Neural cell (in vitro differentiated cells): ENCODE measurements around the gene SMC2. TPM values are rescaled to one million over a fixed set of nuclear protein-coding genes. Genes with fewer than 3 reads are reported as not detected.

Experiments
- H2AFZ ChIP-seq: fragments of 200-600, 300-800 bp; sonication (generic), shearing (Covaris generic); 2 replicates; pipeline ENCODE4 v1.6.0; 2014; ENCODE audit warnings: low read depth, mild to moderate bottlenecking, antibody characterized with exemption, low read length, moderate library complexity
- H3F3A ChIP-seq: fragments of 200-600 bp; shearing (Covaris generic); 2 replicates; pipeline ENCODE4 v1.6.1; 2016; ENCODE audit warnings: mild to moderate bottlenecking, moderate library complexity, mixed read lengths, antibody characterized with exemption, low read length; ENCODE audit not compliant: insufficient read depth, poor library complexity, severe bottlenecking
- H3K27ac ChIP-seq: fragments of 200-600, 300-800 bp; sonication (generic), shearing (Covaris generic); 2 replicates; pipeline ENCODE4 v1.5.1; 2014; ENCODE audit warnings: mild to moderate bottlenecking, low read length, moderate library complexity
- H3K27me3 ChIP-seq: fragments of 300-800, 200-600 bp; sonication (generic), shearing (Covaris generic); 2 replicates; pipeline ENCODE4 v1.6.0; 2014; ENCODE audit warnings: mild to moderate bottlenecking, low read depth, low read length, moderate library complexity; ENCODE audit not compliant: insufficient read depth
- H3K36me3 ChIP-seq: fragments of 300-800, 200-600 bp; sonication (generic), shearing (Covaris generic); 2 replicates; pipeline ENCODE4 v1.5.1; 2014; ENCODE audit warnings: mild to moderate bottlenecking, antibody characterized with exemption, low read length, moderate library complexity; ENCODE audit not compliant: insufficient read depth
- H3K4me2 ChIP-seq: fragments of 300-800, 200-600 bp; sonication (generic), shearing (Covaris generic); 2 replicates; pipeline ENCODE4 v1.6.0; 2014; ENCODE audit warnings: mild to moderate bottlenecking, low read length
- H3K4me3 ChIP-seq: fragments of 300-800, 200-600 bp; sonication (generic), shearing (Covaris generic); 2 replicates; pipeline ENCODE4 v1.5.1; 2014; ENCODE audit warnings: mild to moderate bottlenecking, low read length, moderate library complexity
- H3K79me2 ChIP-seq: fragments of 200-600 bp; shearing (Covaris generic); replicated peaks from 2 replicates; pipeline ENCODE4 v1.6.0; 2014; ENCODE audit warnings: mild to moderate bottlenecking, low read length, moderate library complexity; ENCODE audit not compliant: insufficient read depth
- H3K9ac ChIP-seq: fragments of 300-800, 200-600 bp; sonication (generic), shearing (Covaris generic); 2 replicates; pipeline ENCODE4 v1.6.1; 2016; ENCODE audit warnings: mild to moderate bottlenecking, low read length, mixed read lengths
- H3K9me2 ChIP-seq: fragments of 200-600 bp; shearing (Covaris generic); 2 replicates; pipeline ENCODE4 v1.6.1; 2016; ENCODE audit warnings: mild to moderate bottlenecking, low read length, mixed read lengths; ENCODE audit not compliant: insufficient read depth
- H3K9me3 ChIP-seq: fragments of 200-600, 300-800 bp; sonication (generic), shearing (Covaris generic); 2 replicates; pipeline ENCODE4 v1.6.1; 2016; ENCODE audit warnings: mild to moderate bottlenecking, mixed run types, low read length, moderate library complexity, mixed read lengths
- H4K20me1 ChIP-seq: fragments of 200-600 bp; shearing (Covaris generic); 2 replicates; pipeline ENCODE4 v1.6.1; 2016; ENCODE audit warnings: mild to moderate bottlenecking, mixed run types; ENCODE audit not compliant: insufficient read depth
- CTCF ChIP-seq: fragments of 450-650 bp; IDR thresholded peaks from 2 replicates; pipeline ENCODE4 v1.5.1; 2014; ENCODE audit warnings: antibody characterized with exemption, mild to moderate bottlenecking, moderate library complexity; ENCODE audit not compliant: poor library complexity, severe bottlenecking
- EP300 ChIP-seq: fragments of 450-650 bp; conservative IDR thresholded peaks from 2 replicates; pipeline ENCODE4 v1.6.1; 2014; ENCODE audit warnings: antibody characterized with exemption, mild to moderate bottlenecking, moderate library complexity; ENCODE audit not compliant: poor library complexity, severe bottlenecking
- EZH2 ChIP-seq: fragments of 200-600, 300-800 bp; shearing (Covaris generic), sonication (generic); IDR thresholded peaks from 2 replicates; pipeline ENCODE4 v1.6.1; 2014; ENCODE audit warnings: antibody characterized with exemption, low read length, borderline replicate concordance, mild to moderate bottlenecking; ENCODE audit not compliant: insufficient read depth, poor library complexity, severe bottlenecking
- MXI1 ChIP-seq: fragments of 450-650 bp; conservative IDR thresholded peaks from 2 replicates; pipeline ENCODE4 v1.6.1; 2014; ENCODE audit warnings: antibody characterized with exemption, mild to moderate bottlenecking; ENCODE audit not compliant: poor library complexity, severe bottlenecking
- POLR2AphosphoS5 ChIP-seq: IDR thresholded peaks from 2 replicates; pipeline ENCODE4 v1.6.1; 2012
- RAD21 ChIP-seq: fragments of 450-650 bp; conservative IDR thresholded peaks from 2 replicates; pipeline ENCODE4 v1.6.1; 2014; ENCODE audit warnings: antibody characterized with exemption, mild to moderate bottlenecking, moderate library complexity
- REST ChIP-seq: IDR thresholded peaks from 2 replicates; pipeline ENCODE4 v1.6.1; 2012; ENCODE audit warnings: borderline replicate concordance
- SMC3 ChIP-seq: fragments of 450-650 bp; conservative IDR thresholded peaks from 2 replicates; pipeline ENCODE4 v1.6.1; 2014; ENCODE audit warnings: antibody characterized with exemption, mild to moderate bottlenecking, moderate library complexity; ENCODE audit not compliant: poor library complexity
- TAF1 ChIP-seq: IDR thresholded peaks from 2 replicates; pipeline ENCODE4 v1.6.1; 2012; ENCODE audit warnings: low read depth
- polyA plus RNA-seq: library from polyadenylated mRNA; depleted of rRNA; stranded (reverse); fragments of >200 nt; gene quantifications from 2 replicates; pipeline ENCODE4 v1.2.3, GENCODE V29; 2014

Gene SMC2
- polyA plus RNA-seq, 1 donor from 2014 or later: 3.6 TPM

- Histone ChIP-seq H3K9me2 (no peaks in the 10 kb centered on the region), H3K9me3 (peaks cover 13% of the 10 kb centered on the region), H3K27ac (no peak overlapping the region), H3K4me2 (no peak overlapping the region), H3F3A (no peaks in the 10 kb centered on the region), H4K20me1 (no peaks in the 10 kb centered on the region), H3K4me3 (no peak overlapping the region), H3K36me3 (no peaks in the 10 kb centered on the region), H3K9ac (no peak overlapping the region), H2AFZ (no peak overlapping the region), H3K79me2 (no peaks in the 10 kb centered on the region), H3K27me3 (no peaks in the 10 kb centered on the region)
- TF ChIP-seq REST (no peak), POLR2AphosphoS5 (no peak), SMC3 (no peak), CTCF (no peak), EP300 (no peak)
These were observed 11.9 kb upstream of the SMC2 start for GRCh38 chr9:104082168-104082567.

GRCh38 chr9:104085525-104085924 lies 8.6 kb upstream of the SMC2 start:
- Histone ChIP-seq H3K9me3 (peaks cover 3% of the 10 kb centered on the region), H3K9ac (no peak overlapping the region), H3F3A (no peaks in the 10 kb centered on the region), H3K27ac (no peak overlapping the region), H3K4me3 (no peak overlapping the region), H3K36me3 (no peaks in the 10 kb centered on the region), H4K20me1 (no peaks in the 10 kb centered on the region), H3K4me2 (no peak overlapping the region), H3K79me2 (no peaks in the 10 kb centered on the region), H2AFZ (no peak overlapping the region), H3K9me2 (no peaks in the 10 kb centered on the region), H3K27me3 (no peaks in the 10 kb centered on the region)
- TF ChIP-seq EP300: no peak
- no peak for TF ChIP-seq REST
- TF ChIP-seq EZH2: no peak
- TF ChIP-seq CTCF: no peak
- TF ChIP-seq RAD21: no peak
- TF ChIP-seq POLR2AphosphoS5: no peak
- no peak for TF ChIP-seq TAF1
- TF ChIP-seq SMC3: no peak
- TF ChIP-seq MXI1: no peak
